ENCODE results near the gene F2. TPM values are rescaled to one million over a fixed set of nuclear protein-coding genes. Genes with fewer than 3 reads are reported as not detected.

The F2 gene
- polyA plus RNA-seq, 3 donors: 0.13 to 0.62 (median 0.60) TPM

DNA sequence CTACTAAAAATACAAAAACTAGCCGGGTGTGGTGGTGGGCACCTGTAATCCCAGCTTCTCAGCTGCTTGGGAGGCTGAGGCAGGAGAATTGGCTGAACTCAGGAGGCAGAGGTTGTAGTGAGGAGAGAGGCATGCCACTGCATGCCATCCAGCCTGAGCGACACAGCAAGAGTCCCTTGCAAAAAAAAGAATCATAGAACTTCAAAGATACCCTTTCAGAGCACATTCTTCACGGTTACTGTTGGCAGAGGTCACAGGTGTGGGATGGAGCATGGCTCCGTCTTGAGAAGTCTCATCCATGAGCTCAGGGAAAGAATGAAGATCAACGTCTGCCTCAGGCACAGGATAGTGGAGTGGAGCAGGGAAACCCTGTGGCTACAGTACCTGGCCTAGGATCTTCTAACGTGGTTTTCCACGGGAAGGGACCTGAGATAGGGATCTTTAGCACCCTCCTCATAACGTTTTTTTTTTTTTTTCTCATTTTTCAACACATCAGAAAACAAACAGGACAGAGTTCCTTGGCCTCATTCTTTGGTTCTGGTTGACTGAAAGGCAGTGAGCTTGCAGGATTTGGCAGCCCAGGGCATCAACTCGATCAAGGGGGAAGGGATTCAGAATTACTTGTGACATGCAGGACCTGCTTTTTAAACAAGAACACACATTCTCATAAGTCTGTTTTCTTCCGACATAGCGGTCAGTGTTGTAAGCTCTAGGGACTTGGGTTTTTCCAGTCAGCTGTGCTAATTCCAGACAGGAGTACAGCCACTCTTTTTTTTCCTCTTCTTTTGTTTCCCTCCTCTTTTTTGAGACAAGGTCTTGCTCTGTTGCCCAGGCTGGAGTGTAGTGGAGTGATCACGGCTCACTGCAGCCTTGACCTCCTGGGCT is 22.8 kb downstream of the F2 start:
- DNase-seq: no peak

- DNase-seq: no peak
These were observed 24.0 kb downstream of the F2 start for GRCh38 chr11:46743043-46743442.

DNA sequence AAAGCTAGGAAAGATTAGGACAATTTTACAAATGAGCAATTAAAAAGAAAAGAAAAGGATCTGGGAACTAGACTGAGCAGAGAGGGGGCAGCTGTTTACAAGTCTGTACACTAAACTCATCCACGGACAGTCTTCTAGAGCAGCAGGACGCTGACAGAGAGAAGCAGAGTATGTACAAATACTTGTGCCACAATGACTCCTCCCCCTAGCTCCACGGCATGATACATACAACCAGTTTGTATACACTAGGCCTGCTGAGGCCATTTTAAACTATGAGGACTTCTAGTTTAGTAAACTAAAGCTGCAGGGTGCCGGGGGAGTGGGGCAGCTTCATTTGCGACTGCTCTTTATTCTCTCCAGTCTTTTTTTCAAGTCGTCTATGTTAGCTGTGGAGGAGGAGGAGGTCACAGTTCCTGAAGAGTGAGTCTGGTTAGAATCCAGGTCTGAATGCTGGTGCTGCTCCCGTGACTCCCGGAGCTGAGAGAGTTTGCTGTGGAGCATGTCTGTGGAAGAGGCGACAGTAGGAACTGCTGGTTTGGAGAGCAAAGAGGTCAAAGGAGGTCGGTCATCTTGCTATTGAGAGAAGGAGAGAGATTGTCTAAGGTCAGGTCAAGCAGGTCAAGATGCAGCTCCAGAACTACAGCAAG is 24.8 kb downstream of the F2 start:
- no peak for DNase-seq

GRCh38 chr11:46745328-46745727 is 26.3 kb downstream of the F2 start:
- DNase-seq: no peak

DNA sequence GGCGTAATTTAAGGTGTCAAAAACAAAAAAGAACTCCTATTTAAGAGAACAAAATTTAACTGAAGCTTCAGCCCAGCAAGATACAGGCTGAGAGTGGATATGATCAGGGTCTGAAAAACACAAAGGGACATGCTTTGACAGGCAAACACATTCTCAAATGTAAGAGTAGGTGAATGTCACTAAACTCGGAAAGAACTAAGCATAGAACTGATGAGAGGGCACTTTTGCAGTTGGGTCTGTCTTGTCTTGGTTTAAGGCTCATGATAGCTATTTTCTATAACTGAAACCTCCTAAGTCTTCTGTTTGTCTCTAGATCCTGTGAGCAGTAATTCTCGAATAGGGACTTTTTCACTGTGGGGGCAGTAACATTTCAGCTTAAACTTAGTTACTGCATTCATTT is 27.0 kb downstream of the F2 start:
- no peak for DNase-seq

DNA sequence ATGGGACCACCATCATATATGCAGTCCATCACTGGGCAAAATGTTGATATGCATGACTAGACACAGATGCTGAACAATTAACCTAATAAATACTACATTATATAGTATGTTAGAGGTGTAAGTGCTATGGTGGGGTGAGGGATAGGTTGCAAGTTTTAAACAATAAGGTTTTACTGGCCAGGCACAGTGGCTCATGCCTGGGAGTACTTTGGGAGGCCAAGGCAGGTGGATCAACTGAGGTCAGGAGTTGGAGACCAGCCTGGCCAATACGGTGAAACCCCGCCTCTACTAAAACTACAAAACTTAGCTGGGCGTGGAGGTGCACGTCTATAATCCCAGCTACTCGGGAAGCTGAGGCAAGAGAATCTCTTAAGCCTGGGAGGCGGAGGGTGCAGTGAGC is 28.1 kb downstream of the F2 start:
- no peak for DNase-seq

DNA sequence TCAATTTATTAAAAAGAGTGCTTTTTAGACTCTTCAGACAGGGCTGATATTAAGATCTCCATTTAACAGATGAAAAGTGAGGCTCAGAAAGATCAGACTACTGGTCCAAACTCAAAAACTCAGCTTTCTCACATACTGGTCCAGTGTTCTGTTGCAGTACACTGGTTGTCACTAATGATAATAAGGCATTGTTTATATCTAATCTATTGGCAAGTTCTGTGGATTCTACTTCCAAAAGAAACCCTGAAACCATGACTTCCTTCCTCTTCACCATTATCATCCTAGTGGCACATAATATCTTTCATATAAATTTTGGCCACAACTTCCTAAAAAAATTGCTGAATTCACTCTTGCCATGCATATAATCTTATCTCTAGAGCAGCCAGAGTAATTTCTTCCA is 36.9 kb downstream of the F2 start:
- DNase-seq: no peak

- DNase-seq: no peak
These were observed 40.2 kb downstream of the F2 start for GRCh38 chr11:46759196-46759595.

DNA sequence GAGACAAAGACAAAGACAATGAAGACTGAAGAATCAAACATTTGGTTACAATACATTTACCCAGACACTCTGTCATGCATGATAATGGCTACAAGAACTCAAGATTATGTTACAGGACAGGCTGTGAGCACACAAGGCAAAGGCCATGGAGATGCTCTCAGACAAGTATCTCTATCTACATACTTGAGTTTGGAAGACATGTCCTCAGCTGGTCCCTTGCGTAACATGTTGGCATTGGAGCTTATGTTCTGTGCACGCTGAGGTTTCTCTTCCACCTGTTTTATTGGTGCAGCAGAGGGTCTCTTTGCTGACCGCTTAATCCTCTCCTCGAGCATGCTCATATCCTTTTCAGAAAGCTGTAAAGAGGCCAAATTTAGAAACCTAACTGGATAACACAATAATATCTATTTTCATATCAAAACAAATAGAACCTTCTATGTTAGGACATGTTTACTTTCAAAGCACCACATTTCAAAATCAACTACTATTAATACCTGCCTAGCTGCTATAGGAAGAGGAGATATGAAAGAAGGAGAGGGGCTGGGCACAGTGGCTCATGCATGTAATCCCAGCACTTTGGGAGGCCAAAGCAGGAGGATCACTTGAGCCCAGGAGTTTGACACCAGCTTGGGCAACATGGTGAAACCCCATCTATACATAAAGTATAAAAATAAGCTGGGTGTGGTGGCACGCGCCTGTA is 41.6 kb downstream of the F2 start:
- no peak for DNase-seq

GRCh38 chr11:46761807-46762206 is 42.8 kb downstream of the F2 start:
- DNase-seq: no peak

GRCh38 chr11:46762248-46762647 is 43.2 kb downstream of the F2 start:
- DNase-seq: no peak

DNA sequence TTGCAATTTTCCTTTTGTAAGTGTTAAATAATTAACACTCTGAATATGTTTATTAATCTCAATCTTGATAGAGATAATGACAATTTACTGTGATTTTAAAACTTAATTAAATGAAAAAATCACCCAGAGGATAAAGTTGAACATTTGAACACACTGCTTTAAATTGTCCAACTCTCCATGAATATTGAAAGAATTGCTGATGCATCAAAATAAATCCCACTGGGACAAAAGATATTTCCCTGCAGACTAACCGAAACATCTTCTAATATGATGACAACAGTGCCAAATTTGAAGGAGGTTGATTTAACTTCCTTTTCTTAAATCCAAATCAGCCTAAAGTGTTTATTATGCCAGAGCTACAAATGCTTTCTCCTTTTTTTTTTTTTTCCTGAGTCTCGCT is 47.6 kb downstream of the F2 start:
- DNase-seq: no peak

DNA sequence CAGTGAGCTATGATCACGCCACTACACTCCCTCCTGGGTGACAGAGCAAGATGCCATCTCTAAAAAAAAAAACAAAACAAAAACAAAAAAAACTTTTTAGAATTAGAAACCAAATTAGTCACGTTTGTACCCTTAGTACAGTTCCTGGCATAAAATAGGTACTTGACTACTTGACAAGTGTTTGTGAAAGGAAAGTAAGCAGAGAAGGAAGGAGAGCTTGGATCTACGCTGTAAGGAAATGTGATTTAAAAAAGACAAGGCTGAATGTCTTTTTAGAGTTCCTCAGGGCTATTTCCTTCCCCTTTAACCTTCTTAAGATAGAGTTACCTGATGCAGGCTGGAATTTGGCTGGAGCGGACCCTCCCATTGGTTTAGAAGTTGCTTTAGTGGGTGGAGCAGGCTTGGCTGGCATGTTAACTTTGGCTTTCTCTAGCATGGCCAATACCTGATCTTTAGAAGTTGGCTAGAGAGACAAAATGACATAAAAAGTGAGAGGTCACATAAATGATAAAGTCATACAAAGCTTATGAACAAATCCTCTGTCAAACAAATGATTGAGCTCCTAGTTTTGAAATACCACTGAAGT is 50.7 kb downstream of the F2 start:
- DNase-seq: no peak

DNA sequence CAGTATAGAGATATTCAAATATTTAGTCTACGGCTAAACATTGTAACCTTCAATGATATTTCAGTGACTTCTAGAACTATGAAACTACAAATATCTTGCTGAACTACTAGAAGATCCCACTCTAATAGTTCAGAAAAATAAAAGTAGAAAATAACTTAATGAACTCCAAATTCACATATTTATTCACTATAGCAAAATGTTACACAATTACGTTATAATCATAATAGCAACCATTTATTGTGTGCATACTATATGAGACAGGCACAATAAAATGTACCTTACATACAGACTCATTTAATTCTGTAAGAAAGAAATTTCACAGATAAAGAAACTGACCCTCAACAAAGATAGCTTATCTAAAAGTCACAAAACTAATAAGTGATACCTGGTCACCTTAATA is 57.9 kb downstream of the F2 start:
- DNase-seq: no peak

- DNase-seq: no peak
These were observed 59.4 kb downstream of the F2 start for GRCh38 chr11:46778416-46778815.

Other genes starting within 250 kb of the F2 start
- gene AMBRA1, start 125.2 kb upstream of the F2 start, polyA plus RNA-seq (ENCODE audit: insufficient read length in 3 of 3): 10 to 100 TPM; 26.6 to 27.4 (median 27.1) TPM
- 1 to 10 TPM; 4.2 to 5.6 (median 4.3) TPM for gene HARBI1, start 102.0 kb upstream of the F2 start, polyA plus RNA-seq (ENCODE audit: insufficient read length in 3 of 3)
- 10 to 100 TPM; 60.8 to 79.8 (median 70.3) TPM for gene ATG13, start 101.7 kb upstream of the F2 start, polyA plus RNA-seq (ENCODE audit: insufficient read length in 3 of 3)
- gene ARHGAP1, start 18.6 kb upstream of the F2 start, polyA plus RNA-seq (ENCODE audit: insufficient read length in 3 of 3): 10 to 100 TPM; 54.1 to 69.0 (median 61.0) TPM
- gene ZNF408, start 18.2 kb upstream of the F2 start, polyA plus RNA-seq (ENCODE audit: insufficient read length in 3 of 3): 10 to 100 TPM; 10.3 to 15.0 (median 12.5) TPM
- 100 to 1,000 TPM in 1 of 3 donors, 10 to 100 TPM in 2; 90.8 to 104 (median 93.8) TPM for gene CKAP5, start 127.1 kb downstream of the F2 start, polyA plus RNA-seq (ENCODE audit: insufficient read length in 3 of 3)
- 10 to 100 TPM; 28.3 to 34.6 (median 31.5) TPM for gene LRP4, start 199.3 kb downstream of the F2 start, polyA plus RNA-seq (ENCODE audit: insufficient read length in 3 of 3)
- 10 to 100 TPM; 57.7 to 64.3 (median 61.7) TPM for gene CSTPP1, start 217.5 kb downstream of the F2 start, polyA plus RNA-seq (ENCODE audit: insufficient read length in 3 of 3)

Data from renal pelvis (tissue), 4 donors.